Endodermal cell (in vitro differentiated cells): ENCODE measurements around the gene NIPBL. TPM values are rescaled to one million over a fixed set of nuclear protein-coding genes. Genes with fewer than 3 reads are reported as not detected.
"Not testable (repeated sequence)": the region's sequence is repeated elsewhere in the genome, so short reads cannot be mapped to it uniquely, and the experiment has no call there.

Experiments
- DNase-seq: peaks from one replicate; pipeline ENCODE4 v3.0.0-alpha.2; 2017
- H3K27ac ChIP-seq: 2 replicates; pipeline ENCODE4 v1.5.1; 2013; ENCODE audit warnings: mild to moderate bottlenecking, low read depth, low read length, moderate library complexity
- H3K27me3 ChIP-seq: 2 replicates; pipeline ENCODE4 v1.6.1; 2013; ENCODE audit warnings: mild to moderate bottlenecking, low read length, moderate library complexity; ENCODE audit not compliant: insufficient read depth, control insufficient read depth, poor library complexity, severe bottlenecking
- H3K36me3 ChIP-seq: 2 replicates; pipeline ENCODE4 v1.7.0; 2013; ENCODE audit warnings: mild to moderate bottlenecking, low read length, moderate library complexity; ENCODE audit not compliant: control insufficient read depth, insufficient read depth
- H3K4me1 ChIP-seq: one replicate; pipeline ENCODE4 v1.7.0; 2013; ENCODE audit warnings: low read length; ENCODE audit not compliant: control insufficient read depth, insufficient read depth
- H3K4me3 ChIP-seq: 2 replicates; pipeline ENCODE4 v1.5.1; 2013; ENCODE audit warnings: mild to moderate bottlenecking, low read length, moderate library complexity
- H3K9ac ChIP-seq: 2 replicates; pipeline ENCODE4 v1.6.1; 2013; ENCODE audit warnings: mild to moderate bottlenecking, low read length, moderate library complexity; ENCODE audit not compliant: poor library complexity, severe bottlenecking; ENCODE audit errors: extremely low read depth
- H3K9me3 ChIP-seq: 2 replicates; pipeline ENCODE4 v1.6.1; 2013; ENCODE audit warnings: mild to moderate bottlenecking, low read length, moderate library complexity; ENCODE audit not compliant: control insufficient read depth
- H3K27ac Mint-ChIP-seq: 2 replicates; pipeline ENCODE4 v1.8.0; 2020; ENCODE audit warnings: mixed read lengths
- H3K27me3 Mint-ChIP-seq: 2 replicates; pipeline ENCODE4 v1.8.0; 2021; ENCODE audit warnings: mild to moderate bottlenecking, mixed read lengths; ENCODE audit not compliant: insufficient read depth
- H3K36me3 Mint-ChIP-seq: 2 replicates; pipeline ENCODE4 v1.8.0; 2020; ENCODE audit warnings: low read depth, mixed read lengths
- H3K4me1 Mint-ChIP-seq: 2 replicates; pipeline ENCODE4 v1.8.0; 2020; ENCODE audit warnings: mixed read lengths
- H3K4me3 Mint-ChIP-seq: 2 replicates; pipeline ENCODE4 v1.8.0; 2020; ENCODE audit warnings: mild to moderate bottlenecking, moderate library complexity, mixed read lengths
- H3K9me3 Mint-ChIP-seq: 2 replicates; pipeline ENCODE4 v1.8.0; 2020; ENCODE audit warnings: mild to moderate bottlenecking, mixed read lengths
- CTCF ChIP-seq: fragments of 200-600 bp; sonication (generic); conservative IDR thresholded peaks from 2 replicates; pipeline ENCODE4 v1.5.0; 2021; ENCODE audit warnings: antibody characterized with exemption, mild to moderate bottlenecking
- WGBS, 2 experiments: methylation state at CpG; one replicate each; pipeline versions ENCODE4 v1.1.5 to v1.1.7; 2013; ENCODE audit warnings: missing lambda C conversion rate in 2 of 2, mixed read lengths in 1 of 2; ENCODE audit not compliant: insufficient coverage in 1 of 2, insufficient read length in 1 of 2; 5-methylcytosine and 5-hydroxymethylcytosine counted together
- total RNA-seq, 2 donors: library from RNA; stranded (reverse); fragmentation: NEBNext Ultra II Directional in 1 of 2; extraction: Animal tissue kit (Norgen Biotek cat#: 25700) in 1 of 2; gene quantifications; 2 replicates in 1 of 2; 3 replicates in 1 of 2; pipeline ENCODE4 v1.2.1, GENCODE V29; 2021

Gene NIPBL
- total RNA-seq, 2 donors from 2014 or later = 63.3 to 65.8 TPM

- Mint-ChIP-seq H3K4me1 (no peaks in the 10 kb centered on the region), H3K27me3 (peaks cover 9% of the 10 kb centered on the region), H3K9me3 (no peaks in the 10 kb centered on the region), H3K36me3 (no peaks in the 10 kb centered on the region), H3K4me3 (no peak overlapping the region), H3K27ac (no peak overlapping the region)
- 80 to 83% methylated on average over 5 of the region's 5 CpGs for WGBS, 2 experiments
- TF ChIP-seq CTCF = no peak
- H3K4me1 ChIP-seq = no peaks in the 10 kb centered on the region
- H3K4me3 ChIP-seq = no peak overlapping the region
- no peak overlapping the region for H3K27ac ChIP-seq
- no peaks in the 10 kb centered on the region for H3K36me3 ChIP-seq
- no peaks in the 10 kb centered on the region for H3K9me3 ChIP-seq
- peaks cover 34% of the 10 kb centered on the region for H3K27me3 ChIP-seq
- H3K9ac ChIP-seq = no peak overlapping the region
- DNase-seq = no peak
These were observed 32.3 kb upstream of the NIPBL start for GRCh38 chr5:36844305-36844704.

GRCh38 chr5:36848545-36848944 is 28.0 kb upstream of the NIPBL start:
- not testable (repeated sequence) for H3K9me3 Mint-ChIP-seq, H3K36me3 Mint-ChIP-seq, H3K4me3 ChIP-seq, H3K9ac ChIP-seq, H3K4me1 Mint-ChIP-seq, H3K4me3 Mint-ChIP-seq, H3K27ac ChIP-seq, H3K27ac Mint-ChIP-seq, H3K36me3 ChIP-seq, H3K9me3 ChIP-seq, DNase-seq, H3K27me3 ChIP-seq, H3K4me1 ChIP-seq
- 95% methylated on average over 2 to 3 of the region's 3 CpGs for WGBS, 2 experiments
- H3K27me3 Mint-ChIP-seq = peaks cover 28% of the 10 kb centered on the region

- not testable (repeated sequence) for H3K27ac Mint-ChIP-seq, H3K36me3 Mint-ChIP-seq, H3K4me1 ChIP-seq, H3K9me3 ChIP-seq, H3K9ac ChIP-seq, H3K27me3 ChIP-seq, DNase-seq, H3K4me3 Mint-ChIP-seq, H3K9me3 Mint-ChIP-seq, H3K4me1 Mint-ChIP-seq, H3K4me3 ChIP-seq, H3K27ac ChIP-seq, H3K36me3 ChIP-seq
- peaks cover 22% of the 10 kb centered on the region for H3K27me3 Mint-ChIP-seq
- 90 to 100% methylated on average over 1 to 6 of the region's 6 CpGs for WGBS, 2 experiments
These were observed 23.7 kb upstream of the NIPBL start for GRCh38 chr5:36852903-36853302.

DNA sequence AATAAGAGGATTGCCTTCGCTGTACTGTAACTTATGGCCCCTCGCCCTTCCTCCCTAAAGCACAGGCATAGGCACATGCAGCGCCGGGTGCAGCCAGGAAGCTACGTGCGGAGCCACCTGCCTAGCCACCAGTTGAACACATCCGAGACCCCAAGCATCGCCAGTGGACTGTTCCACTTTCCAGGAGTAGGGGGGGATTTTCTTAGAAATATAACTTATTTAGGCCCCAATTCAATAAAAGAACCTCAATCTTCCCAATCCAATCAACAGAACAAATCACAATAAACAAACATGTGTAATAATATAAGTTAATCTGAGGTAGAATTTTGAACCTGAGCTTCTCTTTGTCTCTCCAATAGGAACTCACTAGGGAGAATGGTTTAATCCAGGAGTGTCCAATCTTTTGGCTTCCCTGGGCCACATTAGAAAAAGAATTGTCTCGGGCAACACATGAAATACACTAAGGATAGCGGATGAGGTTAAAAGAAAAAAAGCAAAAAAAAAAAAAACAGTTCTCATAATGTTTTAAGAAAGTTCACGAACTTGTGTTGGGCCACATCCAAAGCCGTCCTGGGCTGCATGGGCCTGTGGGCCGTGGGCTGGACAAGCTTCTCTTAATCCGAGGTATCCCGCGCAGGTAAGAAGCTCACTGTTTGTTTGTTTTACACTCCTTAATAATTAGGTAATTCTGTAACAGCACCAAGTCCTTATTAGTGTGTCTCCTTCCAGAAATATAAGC is 22.0 kb upstream of the NIPBL start:
- TF ChIP-seq CTCF = no peak
- H3K27me3 Mint-ChIP-seq = peaks cover 20% of the 10 kb centered on the region
- Histone ChIP-seq H3K4me1 (no peaks in the 10 kb centered on the region), H3K36me3 (no peaks in the 10 kb centered on the region), H3K27ac (no peak overlapping the region), H3K4me3 (no peak overlapping the region), H3K27me3 (no peaks in the 10 kb centered on the region), H3K9me3 (no peaks in the 10 kb centered on the region), H3K9ac (no peak overlapping the region)
- 87 to 96% methylated on average over 12 to 16 of the region's 16 CpGs for WGBS, 2 experiments
- no peaks in the 10 kb centered on the region for H3K36me3 Mint-ChIP-seq
- H3K9me3 Mint-ChIP-seq = no peaks in the 10 kb centered on the region
- H3K27ac Mint-ChIP-seq = peak overlapping the region; percentile 82
- H3K4me1 Mint-ChIP-seq = peaks cover 1% of the 10 kb centered on the region
- DNase-seq = no peak
- H3K4me3 Mint-ChIP-seq = no peak overlapping the region
